Stimulated activated CD8-positive, alpha-beta memory T cell treated with anti-CD3 and anti-CD28 coated beads, Interleukin-2, amount 100 ng/mL, for 1 hour (primary cell): Measurements from ENCODE around the gene COL1A1.

ENCODE experiments used
- DNase-seq, 2 donors: peaks; one replicate each; pipeline ENCODE4 v3.0.0-alpha.2; 2020; ENCODE audit warnings: low read depth in 2 of 2

Gene COL1A1

DNA sequence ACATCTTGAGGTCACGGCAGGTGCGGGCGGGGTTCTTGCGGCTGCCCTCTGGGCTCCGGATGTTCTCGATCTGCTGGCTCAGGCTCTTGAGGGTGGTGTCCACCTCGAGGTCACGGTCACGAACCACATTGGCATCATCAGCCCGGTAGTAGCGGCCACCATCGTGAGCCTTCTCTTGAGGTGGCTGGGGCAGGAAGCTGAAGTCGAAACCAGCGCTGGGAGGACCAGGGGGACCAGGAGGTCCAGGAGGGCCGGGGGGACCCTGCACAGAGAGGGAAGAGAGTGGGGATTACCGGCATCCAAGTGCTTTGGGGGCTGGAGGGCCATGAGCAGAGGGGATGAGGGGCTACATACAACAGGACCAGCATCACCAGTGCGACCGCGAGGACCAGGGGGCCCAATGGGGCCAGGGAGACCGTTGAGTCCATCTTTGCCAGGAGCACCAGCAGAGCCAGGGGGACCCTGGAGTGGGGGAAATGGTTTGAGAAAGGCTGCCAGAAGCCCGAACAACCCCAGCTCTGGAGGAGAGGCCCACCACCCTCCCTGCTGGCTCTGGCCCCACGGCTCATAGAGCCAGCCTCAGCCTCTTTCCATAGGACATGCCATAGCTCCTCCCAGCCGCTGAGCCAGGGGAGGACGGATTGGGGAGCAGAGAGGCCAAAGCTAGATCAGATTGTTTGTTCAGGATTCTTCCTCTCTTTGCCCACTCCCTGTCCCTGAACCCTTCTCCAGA is 14.6 kb downstream of the COL1A1 start:
- no peak for DNase-seq

DNA sequence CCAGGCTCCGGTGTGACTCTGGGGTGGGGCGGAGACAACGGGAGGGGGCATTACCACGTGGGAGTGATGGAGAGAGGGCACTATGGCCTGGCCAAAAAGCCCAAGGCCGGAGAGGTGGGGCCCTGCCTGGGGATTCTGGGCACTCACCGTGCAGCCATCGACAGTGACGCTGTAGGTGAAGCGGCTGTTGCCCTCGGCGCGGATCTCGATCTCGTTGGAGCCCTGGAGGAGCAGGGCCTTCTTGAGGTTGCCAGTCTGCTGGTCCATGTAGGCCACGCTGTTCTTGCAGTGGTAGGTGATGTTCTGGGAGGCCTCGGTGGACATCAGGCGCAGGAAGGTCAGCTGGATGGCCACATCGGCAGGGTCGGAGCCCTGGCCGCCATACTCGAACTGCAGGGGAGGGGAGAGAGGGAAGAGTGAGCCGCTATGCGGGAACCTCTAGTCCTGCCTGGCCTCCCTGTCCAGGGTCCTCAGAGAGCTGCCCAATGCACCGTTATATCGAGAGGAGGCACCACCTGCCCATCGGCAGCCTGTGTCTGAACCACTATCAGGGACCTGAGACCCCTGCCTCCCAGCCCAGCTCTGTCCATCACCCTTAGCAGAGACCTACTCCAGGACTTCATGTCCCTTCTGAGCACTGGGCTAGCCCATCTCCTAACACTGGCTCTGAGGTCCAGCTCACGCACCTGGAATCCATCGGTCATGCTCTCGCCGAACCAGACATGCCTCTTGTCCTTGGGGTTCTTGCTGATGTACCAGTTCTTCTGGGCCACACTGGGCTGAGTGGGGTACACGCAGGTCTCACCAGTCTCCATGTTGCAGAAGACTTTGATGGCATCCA is 15.6 kb downstream of the COL1A1 start:
- DNase-seq, result no peak

DNA sequence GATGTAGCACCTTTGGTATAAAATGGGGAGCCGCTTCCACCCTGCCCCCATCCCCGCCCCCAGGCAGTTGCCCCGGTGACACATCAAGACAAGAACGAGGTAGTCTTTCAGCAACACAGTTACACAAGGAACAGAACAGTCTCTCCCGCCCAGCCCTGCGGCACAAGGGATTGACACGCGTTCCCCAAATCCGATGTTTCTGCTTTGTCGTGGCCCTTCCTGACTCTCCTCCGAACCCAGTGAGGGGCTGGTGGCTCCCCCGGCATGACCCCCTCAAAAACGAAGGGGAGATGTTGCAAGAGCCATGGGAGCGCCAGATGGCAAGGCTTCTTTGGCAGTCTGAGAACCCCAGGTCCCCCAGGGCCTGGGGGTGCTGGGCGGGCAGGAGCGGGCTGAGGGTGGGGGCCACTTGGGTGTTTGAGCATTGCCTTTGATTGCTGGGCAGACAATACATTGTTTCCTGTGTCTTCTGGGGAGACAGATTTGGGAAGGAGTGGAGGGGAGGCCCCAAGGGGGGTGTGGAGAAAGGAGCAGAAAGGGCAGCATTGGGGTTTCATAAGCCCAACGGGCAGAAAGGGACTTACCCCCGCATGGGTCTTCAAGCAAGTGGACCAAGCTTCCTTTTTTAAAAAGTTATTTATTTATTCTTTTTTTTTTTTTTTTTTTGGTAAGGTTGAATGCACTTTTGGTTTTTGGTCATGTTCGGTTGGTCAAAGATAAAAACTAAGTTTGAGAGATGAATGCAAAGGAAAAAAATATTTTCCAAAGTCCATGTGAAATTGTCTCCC is 16.6 kb downstream of the COL1A1 start:
- no peak for DNase-seq

DNA sequence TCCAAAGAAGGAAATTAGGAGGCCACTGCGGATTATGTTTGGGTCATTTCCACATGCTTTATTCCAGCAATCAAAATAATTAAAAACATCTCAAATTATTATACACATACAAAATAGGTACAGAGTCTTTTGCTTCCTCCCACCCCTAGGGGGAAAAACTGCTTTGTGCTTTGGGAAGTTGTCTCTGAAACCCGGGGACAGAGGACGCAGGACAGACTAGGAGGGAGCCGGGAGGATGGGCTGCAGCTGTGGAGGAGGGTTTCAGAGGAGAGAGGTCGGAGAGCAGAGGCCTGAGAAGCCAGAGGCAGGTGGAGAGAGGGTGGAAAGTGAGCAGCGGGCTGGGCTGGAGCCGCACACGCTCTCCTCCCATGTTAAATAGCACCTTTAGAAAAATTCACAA is 17.4 kb downstream of the COL1A1 start:
- no peak for DNase-seq

DNA sequence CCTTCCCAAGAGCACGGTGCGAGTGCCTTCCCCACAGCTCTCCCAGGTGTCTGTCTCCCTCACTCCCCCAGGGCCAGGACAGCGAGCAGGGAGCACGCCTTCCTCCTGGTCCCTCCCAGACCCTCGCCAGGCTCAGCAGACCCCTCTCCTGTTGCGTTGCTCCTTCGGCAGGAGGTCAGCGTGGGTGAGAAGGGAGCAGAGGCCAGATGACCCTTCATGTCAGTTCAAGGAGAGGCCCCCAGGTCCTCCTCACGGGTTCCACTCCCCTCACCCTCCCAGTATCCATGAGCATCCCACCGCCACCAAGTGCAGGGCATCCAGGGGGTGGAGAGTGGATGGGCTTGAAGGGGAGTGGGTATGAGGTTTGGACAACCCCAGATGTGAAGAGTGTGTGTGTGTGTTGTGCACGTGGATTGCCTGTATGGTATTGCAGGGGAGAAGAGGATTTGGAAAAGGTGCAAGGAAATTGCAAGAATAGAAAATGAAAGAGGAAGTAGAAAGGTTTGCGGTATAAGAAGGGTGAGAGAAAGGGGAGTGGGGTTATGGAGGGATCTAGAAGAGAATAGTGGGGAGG is 17.9 kb downstream of the COL1A1 start:
- DNase-seq, result no peak

DNA sequence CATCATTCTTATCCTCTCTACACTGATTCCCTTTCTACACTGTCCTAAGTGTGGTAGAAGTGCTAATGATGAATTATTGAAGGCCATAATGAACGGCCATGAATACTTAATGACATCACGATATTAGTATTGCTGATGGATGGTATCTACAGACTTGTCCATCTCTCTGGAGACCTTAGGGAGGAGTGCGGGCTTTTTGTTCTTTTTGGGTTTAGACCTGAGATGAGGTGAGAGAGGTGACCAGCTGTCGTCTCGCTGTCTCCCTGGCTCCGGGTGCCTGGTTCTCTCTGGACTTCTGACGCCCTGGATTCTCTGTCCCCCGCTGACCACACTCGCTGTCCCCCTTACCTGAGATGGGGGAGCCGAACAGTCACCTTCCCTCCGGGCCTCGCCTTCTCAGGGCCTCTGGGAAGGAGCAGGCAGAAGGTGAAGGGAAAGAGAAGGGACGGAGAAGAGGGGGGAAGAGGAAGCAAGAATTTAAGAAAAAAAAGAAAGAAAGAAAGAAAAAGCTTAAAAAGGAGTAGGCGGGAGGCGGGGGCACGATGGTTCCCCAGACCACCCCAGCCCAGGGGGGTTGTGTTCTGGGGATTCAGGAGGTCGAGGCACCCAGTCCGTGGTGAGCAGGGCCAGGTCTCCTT is 18.5 kb downstream of the COL1A1 start:
- DNase-seq, result no peak

DNA sequence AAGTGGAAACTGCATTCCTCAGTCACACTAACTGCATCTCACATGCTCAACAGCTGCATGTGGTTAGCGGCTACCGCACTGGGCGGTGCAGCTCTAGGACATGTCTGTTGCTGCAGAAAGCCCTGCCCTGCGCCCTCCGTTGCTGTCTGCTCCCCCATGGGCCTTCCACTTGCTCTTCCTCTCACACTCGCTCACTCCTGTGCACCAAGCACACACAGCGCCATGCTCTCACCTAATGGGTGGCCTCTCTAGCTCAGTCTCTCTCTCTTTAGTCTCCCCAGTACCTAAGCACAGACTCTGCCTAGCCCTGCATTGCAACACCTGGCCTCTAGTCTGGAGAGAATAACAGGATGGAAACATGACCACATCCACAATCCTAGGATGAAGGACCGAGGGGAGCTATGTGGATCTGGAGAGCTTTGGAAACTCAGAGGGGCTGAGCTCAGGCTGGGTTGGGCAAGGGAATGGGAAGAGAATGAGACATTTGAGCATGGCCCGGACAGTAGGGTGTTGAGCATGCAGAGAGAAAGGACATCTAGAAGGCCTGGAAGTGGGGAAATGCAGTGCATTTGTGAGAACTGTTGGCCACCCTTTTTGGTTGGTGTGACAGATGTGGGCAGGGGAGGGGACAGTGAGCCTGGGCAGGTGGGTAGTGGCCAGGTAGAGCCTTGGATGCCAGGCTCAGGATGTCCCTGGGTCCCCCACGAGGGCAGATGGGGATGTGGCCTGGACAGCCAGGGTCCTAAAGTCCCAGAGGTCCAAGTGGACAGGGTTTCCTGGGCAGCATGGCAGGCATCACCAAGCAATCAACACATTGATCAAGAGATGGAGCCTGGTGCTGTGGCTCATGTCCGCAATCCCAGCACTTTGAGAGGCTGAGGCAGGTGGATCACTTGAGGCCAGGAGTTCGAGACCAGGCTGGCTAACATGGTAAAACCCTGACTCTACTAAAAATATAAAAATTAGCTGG is 19.6 kb downstream of the COL1A1 start:
- DNase-seq, result no peak

DNA sequence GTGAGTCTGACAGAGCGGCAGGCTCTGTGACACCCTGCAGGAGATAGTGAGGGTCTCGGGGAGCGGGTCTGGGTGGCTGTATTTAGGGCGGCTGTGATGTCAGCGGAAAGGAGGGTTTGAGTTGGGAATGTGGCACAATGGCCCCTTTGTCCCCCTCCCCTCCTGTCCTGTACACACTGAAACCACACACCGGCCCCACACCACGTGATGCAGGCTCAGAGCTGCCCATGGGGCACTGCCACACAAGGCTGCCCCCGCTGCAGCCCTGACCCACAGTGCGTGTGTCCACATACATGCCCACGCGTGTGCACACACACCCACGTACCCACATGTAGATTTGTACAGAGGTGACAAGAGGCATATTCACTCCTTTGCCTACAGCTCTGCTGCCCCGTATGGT is 20.3 kb downstream of the COL1A1 start:
- DNase-seq, result no peak

DNA sequence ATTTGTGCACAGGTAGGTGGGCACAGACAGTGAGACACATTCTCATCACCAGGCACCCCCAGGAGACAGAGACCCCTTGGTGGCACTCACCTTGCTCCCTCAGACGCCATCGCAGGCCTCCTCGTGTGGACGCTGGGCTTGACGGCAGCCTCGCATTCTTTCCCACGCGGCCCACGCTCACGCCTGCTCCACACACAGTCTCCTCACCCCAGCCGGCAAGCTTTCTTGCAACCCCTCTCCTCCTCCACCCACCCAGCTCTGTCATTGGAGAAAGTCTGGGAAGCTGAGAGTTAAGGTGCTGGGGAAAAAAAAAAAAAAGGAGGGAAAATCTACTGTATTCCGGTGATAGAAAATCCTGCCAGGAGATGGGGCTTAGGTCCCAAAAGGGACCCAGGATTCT is 20.8 kb downstream of the COL1A1 start:
- DNase-seq, result no peak

DNA sequence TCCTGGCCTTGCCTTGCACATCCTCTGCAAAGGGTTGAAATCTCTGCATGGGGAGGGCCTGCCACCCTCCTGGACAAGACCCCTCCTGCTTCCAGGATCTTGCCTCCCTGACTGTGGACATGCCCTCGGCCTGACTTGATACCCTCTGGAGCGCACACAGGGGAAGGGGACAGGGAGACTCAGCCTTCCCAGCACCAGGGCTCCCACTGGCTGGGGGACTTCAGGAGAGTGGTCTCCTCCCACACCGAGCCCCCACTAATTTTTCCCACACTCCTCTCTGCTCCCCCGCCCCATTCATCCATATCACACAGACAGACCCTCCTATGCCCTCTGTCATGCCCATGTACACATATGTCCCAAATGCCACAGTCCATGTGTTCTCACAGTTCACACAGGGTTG is 21.3 kb downstream of the COL1A1 start:
- DNase-seq, result no peak

DNA sequence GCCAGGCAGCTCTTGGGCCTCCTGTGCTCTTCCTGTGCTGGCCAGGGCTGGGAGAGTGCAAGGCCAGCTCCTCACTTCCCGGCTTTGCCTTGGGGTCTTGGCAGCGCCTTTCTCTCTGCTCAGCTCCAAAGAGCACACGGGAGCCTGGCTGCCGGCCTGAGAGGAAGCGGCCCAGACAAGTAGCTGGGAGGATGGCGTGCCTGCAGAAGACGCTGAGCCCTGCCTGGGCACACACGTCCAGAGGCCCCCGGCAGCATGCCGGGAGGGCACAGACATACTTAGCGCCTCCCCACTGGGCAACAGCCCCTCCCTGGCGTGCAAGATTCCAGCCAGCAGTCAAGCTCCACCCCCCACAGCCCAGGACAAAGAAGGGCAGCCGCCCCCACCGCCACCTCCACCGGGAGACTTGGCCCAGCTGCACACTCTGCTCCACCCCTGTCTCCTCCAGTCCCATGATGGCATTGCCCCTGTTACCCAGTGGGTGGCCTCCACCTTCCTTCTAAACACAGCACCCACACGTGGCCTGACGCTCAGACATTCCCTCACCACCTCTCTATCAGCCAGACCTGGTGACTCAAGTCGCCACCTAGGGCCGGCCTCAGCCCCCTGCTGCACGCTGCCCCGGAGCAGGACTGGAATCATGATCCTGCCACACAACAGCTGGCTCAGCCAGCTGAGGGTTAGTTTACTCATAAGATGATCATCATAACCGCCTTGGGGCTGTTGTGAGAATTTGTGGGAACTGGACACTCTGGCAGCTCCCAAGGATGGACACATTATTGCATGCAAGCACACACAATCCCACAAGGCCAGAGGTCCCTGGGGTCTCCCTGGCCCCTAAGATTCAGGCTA is 23.2 kb downstream of the COL1A1 start:
- peak in 1 of 2 donors; percentile 24 for DNase-seq

DNA sequence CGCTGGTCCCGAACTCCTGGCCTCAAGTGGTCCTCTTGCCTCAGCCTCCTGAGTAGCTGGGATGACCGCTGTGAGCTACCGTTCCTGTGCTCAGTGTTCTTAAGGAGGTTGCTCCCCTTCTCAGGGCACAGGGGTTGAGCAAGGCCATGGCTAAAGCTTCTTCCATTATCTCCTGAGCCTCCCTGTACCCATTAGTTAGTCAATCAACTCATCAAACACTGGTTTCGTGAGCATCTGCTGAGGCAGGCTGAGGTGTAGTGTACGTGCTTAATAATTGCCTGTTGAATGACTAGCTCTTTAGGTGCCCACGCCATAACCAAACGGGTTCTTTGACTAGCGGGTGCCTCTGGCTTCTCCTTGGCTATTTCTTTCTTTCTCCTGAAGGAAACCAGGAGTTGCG is 24.0 kb downstream of the COL1A1 start:
- no peak for DNase-seq

DNA sequence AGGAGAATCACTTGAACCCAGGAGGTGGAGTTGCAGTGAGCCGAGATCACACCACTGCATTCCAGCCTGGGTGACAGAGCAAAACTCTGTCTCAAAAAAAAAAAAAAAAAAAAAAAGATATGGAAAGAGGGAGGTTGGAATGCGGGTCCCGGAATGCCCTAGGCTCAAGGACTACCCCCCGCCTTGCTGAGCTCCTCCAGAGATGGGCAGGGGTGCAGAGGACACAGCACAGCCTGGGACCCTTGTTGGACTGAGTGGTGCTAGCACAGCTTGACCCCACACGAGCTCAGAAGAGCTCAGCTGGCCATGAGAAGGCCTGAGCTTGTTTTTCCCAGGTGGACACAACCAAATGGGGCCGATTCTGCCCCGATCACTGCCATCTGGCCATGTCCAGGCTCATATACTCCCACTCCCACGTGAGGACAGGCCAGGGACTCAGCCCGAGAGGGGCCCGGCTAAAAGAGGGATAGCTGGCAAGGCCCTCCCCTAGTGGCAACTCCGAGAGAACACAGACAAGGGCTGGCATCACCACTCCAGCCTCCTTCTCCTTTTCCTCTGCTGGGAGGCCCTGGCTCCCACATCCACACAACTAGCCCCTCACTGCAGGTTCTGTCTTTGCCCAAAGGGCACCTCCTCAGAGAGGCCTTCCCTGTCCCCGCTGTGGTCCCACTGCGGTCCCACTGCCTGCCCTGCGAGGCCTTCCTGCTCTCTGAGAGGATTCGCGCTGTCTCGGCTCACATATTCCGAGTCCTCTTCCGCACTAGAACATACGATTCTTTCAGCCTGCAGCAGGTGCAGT is 24.7 kb downstream of the COL1A1 start:
- no peak for DNase-seq

DNA sequence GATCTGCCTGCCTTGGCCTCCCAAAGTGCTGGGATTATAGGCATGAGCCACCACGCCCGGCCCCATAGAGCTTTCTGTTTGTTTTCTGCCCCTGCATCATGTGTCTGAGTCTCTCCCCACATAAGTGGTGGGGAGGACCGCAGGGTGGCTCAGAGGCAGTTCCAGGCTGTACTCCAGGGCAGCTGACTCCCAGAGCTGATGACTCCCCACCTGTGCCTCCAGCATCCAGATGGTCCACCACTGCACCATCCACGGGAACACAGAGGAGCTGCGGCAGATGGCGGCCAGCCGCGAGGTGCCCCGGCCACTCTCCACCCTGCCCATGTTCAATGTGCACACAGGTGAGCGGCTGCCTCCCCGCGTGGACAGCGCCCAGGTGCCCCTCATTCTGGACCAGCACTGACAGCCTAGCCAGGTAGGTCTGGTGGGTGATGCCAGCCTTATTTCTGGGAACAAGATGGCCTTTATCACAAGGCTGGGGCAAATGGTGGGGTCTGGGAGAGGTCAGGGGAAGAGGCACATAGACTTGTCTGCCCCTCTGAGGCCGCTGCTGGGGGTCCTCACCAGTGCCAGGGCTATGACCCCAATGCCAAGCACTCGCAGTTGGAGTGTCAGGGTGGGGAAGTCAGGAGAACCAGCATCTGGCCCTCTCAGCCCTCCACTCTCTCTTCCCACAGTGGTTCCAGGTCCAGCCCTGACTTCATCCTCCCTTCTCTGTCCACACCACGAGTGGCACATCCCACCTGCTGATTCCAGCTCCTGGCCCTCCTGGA is 26.2 kb downstream of the COL1A1 start:
- no peak for DNase-seq

DNA sequence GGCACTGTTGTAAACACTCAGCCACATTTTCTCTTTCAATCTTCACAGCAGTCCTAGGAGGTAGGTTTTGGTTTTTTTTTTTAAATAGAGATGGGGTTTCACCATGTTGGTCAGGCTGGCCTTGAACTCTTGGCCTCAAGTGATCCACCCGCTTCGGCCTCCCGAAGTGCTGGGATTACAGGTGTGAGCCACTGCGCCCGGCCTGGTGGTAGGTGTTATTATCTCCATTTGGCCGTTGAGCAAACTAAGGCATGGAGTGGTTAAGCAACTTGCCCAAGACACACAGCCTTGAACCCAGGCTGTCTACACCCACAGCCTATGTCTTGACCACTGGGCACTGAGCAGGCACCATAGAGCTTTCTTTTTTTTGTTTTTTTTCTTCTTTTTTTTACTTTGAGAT is 27.0 kb downstream of the COL1A1 start:
- DNase-seq, result no peak

DNA sequence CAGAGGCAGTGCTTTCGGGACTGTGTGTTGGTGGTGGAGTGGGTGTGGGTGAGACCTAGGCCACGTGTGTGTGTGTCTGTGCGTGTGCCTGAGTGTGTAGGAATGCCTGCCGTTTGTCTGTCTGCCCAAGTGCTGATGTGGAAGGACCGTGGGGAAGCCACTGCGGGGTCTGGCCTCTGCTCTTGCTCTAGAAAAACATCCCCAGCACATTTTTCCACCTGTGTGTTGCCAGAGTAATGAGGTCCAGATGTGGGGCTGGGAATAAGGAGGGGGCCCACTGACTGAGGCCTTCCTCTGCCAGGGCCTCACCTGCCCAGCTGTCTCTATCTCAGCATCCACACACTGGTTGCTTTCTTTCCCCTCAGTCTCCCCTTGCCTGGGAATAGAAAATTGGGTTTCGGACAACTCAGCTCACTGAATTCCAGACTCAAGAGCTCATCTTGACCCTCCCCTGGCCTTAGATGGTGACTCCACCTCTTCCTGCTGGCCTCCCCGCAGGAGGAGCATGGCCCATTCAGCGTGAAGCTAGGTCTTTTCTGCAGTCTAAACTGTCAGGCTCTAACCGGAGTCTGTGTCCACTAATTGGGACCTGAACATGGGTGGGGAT is 28.0 kb downstream of the COL1A1 start:
- no peak for DNase-seq

DNA sequence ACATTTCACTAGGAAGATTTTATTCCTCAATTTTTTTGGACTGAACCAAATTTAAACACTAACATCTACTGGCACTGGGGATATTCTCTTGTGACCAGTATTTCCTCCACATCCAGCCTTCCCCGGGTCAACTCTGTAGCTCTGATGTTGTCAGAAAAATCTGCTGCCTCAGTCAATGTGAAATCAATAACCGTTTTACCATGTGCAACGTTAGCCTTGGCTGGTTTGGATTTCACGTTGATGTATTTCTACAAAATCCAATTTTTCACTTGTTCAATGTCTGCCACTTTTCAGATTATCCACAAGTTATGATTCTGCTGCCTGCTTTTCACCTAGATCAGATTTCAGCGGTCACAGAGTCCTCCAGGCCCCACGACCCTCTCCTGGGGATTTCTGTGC is 28.5 kb downstream of the COL1A1 start:
- no peak for DNase-seq
